SK-N-MC (cell line): ENCODE results near the gene TBCB.
A peak's percentile ranks its signal among the peaks of the same experiment; 100 is the strongest.

ENCODE experiments used
- DNase-seq: peaks from one replicate; pipeline ENCODE4 v3.0.0-alpha.2; 2011; ENCODE audit warnings: low read depth, low spot score
- H3K27ac ChIP-seq: fragments of 200-600 bp; sonication (generic); 2 replicates; pipeline ENCODE4 v1.5.1; 2016; ENCODE audit warnings: mixed run types
- H3K36me3 ChIP-seq: fragments of 200-600 bp; sonication (generic); 2 replicates; pipeline ENCODE4 v1.6.1; 2017; ENCODE audit warnings: antibody characterized with exemption, low read length, mixed read lengths; ENCODE audit not compliant: insufficient read depth
- H3K4me3 ChIP-seq: fragments of 200-600 bp; sonication (generic); 2 replicates; pipeline ENCODE4 v1.5.1; 2016
- H3K9ac ChIP-seq: fragments of 200-600 bp; sonication (generic); 2 replicates; pipeline ENCODE4 v1.8.0; 2017; ENCODE audit warnings: mixed run types, mixed read lengths; ENCODE audit not compliant: insufficient read length
- H3K9me3 ChIP-seq: fragments of 200-600 bp; sonication (generic); 2 replicates; pipeline ENCODE4 v1.6.1; 2017; ENCODE audit warnings: low read depth, mild to moderate bottlenecking, antibody characterized with exemption, low read length, moderate library complexity, mixed read lengths
- EZH2 ChIP-seq: fragments of 200-600 bp; sonication (generic); IDR thresholded peaks from one replicate; pipeline ENCODE4 v1.6.1; 2017; ENCODE audit warnings: antibody characterized with exemption
- FOXP2 ChIP-seq: optimal IDR thresholded peaks from 2 replicates; pipeline ENCODE3; 2011; ENCODE audit warnings: mild to moderate bottlenecking, moderate library complexity; ENCODE audit not compliant: insufficient read depth; ENCODE audit errors: extremely low read length, control extremely low read depth
- POLR2AphosphoS5 ChIP-seq: IDR thresholded peaks from 2 replicates; pipeline ENCODE4 v1.6.1; 2012; ENCODE audit warnings: mild to moderate bottlenecking, low read depth, low read length, borderline replicate concordance

Gene TBCB

DNA sequence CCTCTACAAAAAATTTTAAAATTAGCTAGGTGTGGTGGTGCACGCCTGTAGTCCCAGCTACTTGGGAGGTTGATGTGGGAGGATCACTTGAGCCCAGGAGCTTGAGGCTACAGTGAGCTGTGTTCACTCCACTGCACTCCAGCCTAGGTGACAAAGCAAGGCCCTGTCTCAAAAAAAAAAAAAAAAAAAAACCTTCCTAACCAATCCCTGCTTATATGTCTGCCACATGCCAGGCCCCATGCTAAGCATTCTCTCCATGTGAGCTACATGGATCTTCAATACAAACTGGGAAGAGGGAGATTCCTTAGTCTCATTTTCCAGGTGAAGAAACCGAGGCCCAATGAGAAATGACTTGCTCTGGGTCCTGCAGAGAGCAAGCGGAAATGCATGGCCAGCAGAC lies 6.6 kb upstream of the TBCB start:
- Histone ChIP-seq H3K27ac (no peak overlapping the region), H3K36me3 (peaks cover 23% of the 10 kb centered on the region; the same call in 1 of the 2 replicates), H3K9ac (no peak overlapping the region), H3K9me3 (no peaks in the 10 kb centered on the region), H3K4me3 (no peak overlapping the region)
- no peak for TF ChIP-seq FOXP2
- TF ChIP-seq POLR2AphosphoS5: no peak
- no peak for TF ChIP-seq EZH2
- DNase-seq: no peak

GRCh38 chr19:36110487-36111199 lies 4.6 kb upstream of the TBCB start, which contains the start of gene OVOL3:
Gene OVOL3, plus strand, starts transcription at chr19:36111143. Its CDS starts 60 bp downstream, at chr19:36111203.
- H3K27ac ChIP-seq: no peak within 1 kb of the TSS
- H3K36me3 ChIP-seq: peaks cover 7% of the 10 kb centered on the region; the same call in 1 of the 2 replicates
- TF ChIP-seq POLR2AphosphoS5 (no peak), FOXP2 (no peak), EZH2 (no peak)
- no peak within 1 kb of the TSS for H3K4me3 ChIP-seq
- H3K9ac ChIP-seq: no peak within 1 kb of the TSS
- H3K9me3 ChIP-seq: no peaks in the 10 kb centered on the region
- DNase-seq: no peak

DNA sequence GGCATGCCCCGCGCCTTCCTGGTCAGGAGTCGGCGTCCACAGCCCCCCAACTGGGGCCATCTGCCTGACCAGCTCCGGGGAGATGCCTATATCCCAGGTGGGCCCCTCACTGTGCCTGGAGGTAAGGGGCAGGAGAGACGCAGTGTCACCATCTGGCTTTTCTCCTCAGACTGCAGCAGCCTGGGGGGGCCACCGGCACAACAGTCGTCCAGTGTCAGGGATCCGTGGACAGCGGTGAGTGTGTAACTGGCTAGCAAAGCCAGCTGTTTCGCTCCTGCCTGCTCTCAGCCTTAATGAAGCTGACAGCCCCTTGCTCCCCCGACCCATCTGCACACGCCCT lies 4.1 kb upstream of the TBCB start:
- Histone ChIP-seq H3K9ac (no peak overlapping the region), H3K36me3 (peaks cover 7% of the 10 kb centered on the region; the same call in 1 of the 2 replicates), H3K4me3 (no peak overlapping the region), H3K27ac (no peak overlapping the region), H3K9me3 (no peaks in the 10 kb centered on the region)
- no peak for TF ChIP-seq POLR2AphosphoS5
- TF ChIP-seq FOXP2: no peak
- TF ChIP-seq EZH2: no peak
- DNase-seq: no peak

DNA sequence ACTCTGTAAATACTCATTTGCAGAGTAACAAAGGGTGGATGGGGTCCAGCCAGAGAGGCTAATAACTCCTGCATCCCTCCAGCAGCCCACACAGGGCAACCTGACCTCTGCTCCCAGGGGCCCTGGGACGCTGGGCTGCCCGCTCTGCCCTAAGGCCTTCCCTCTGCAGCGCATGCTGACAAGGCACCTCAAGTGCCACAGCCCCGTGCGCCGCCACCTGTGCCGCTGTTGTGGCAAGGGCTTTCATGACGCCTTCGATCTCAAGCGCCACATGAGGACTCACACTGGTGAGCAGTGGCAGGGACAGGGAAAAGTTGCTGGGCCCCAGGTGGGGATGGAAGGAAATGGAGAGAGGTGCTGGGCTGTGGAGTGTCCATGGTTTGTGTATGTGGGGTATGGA lies 2.6 kb upstream of the TBCB start:
- Histone ChIP-seq H3K9me3 (no peaks in the 10 kb centered on the region), H3K4me3 (no peak overlapping the region), H3K27ac (no peak overlapping the region), H3K36me3 (peaks cover 11% of the 10 kb centered on the region; the same call in 1 of the 2 replicates), H3K9ac (no peak overlapping the region)
- TF ChIP-seq FOXP2 (no peak), EZH2 (no peak), POLR2AphosphoS5 (no peak)
- DNase-seq: no peak

- no peaks in the 10 kb centered on the region for H3K9me3 ChIP-seq
- H3K36me3 ChIP-seq: peaks cover 13% of the 10 kb centered on the region; the same call in 1 of the 2 replicates
- TF ChIP-seq POLR2AphosphoS5 (no peak), EZH2 (no peak), FOXP2 (no peak)
- no peak overlapping the region for H3K27ac ChIP-seq
- H3K9ac ChIP-seq: peak overlapping the region; percentile 89
- H3K4me3 ChIP-seq: peak overlapping the region; percentile 97
- no peak for DNase-seq
These were observed 1.8 kb upstream of the TBCB start for GRCh38 chr19:36113425-36113824.

GRCh38 chr19:36113894-36114720 lies 1.2 kb upstream of the TBCB start:
- H3K27ac ChIP-seq: peak overlapping the region; percentile 66; the same call in 1 of the 2 replicates
- no peak for DNase-seq
- H3K9me3 ChIP-seq: no peaks in the 10 kb centered on the region
- H3K4me3 ChIP-seq: peak overlapping the region; percentile 97
- peaks cover 13% of the 10 kb centered on the region; the same call in 1 of the 2 replicates for H3K36me3 ChIP-seq
- peak overlapping the region; percentile 89 for H3K9ac ChIP-seq
- no peak for TF ChIP-seq FOXP2
- TF ChIP-seq EZH2: no peak
- no peak for TF ChIP-seq POLR2AphosphoS5

DNA sequence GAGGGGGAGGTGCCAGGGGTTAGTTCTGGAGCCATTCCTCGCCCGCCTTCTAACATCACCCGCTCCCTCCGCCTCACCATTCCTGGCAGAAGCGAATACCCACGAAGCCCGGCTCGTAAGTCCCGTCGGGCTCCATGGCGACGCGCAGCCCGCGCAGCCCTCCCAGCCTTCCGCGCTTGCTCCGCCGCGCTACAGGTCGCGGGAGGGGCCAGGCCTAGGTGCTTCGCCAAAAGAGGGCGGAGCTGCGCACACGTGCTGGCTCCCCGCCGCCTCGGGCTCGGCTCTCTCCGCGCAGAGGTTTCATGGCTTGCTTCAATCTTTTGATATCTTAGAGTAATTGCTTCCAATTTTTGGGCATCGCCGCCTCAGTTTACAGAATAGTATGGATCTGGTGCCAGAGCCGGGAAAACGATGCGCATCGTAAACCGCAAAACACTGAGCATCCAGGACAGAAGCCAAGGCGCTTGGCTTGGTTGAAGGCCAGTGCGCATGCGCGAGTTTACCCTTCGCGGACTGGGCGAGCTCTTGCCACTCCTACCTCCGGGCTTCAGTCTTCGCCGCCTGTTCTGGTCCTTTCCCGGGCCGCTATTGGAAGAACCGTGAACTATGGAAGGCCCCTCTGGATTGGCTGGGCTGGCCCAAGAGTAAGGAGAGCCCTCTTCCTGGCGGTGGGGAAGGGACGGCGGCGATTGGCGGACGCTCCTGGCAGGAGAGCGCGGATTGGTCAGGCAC lies 381 bp upstream of the TBCB start, which contains the start of gene POLR2I:
Gene POLR2I, minus strand, starts transcription at position 155 of the 732 bp plus-strand sequence. Its CDS starts 19 bp downstream, at position 136.
- DNase-seq: peak; percentile 98
- Histone ChIP-seq H3K27ac (peak within 1 kb of the TSS; percentile 66), H3K4me3 (peak within 1 kb of the TSS; percentile 97), H3K36me3 (peaks cover 13% of the 10 kb centered on the region; the same call in 1 of the 2 replicates), H3K9ac (peak within 1 kb of the TSS; percentile 89), H3K9me3 (no peaks in the 10 kb centered on the region)
- peak; percentile 84 for TF ChIP-seq POLR2AphosphoS5
- peak; percentile 10 for TF ChIP-seq FOXP2
- TF ChIP-seq EZH2: no peak

GRCh38 chr19:36116344-36116637 lies 1.0 kb downstream of the TBCB start:
- Histone ChIP-seq H3K9ac (no peak overlapping the region), H3K27ac (no peak overlapping the region), H3K9me3 (no peaks in the 10 kb centered on the region), H3K36me3 (peaks cover 13% of the 10 kb centered on the region; the same call in 1 of the 2 replicates), H3K4me3 (peak overlapping the region; percentile 97)
- TF ChIP-seq EZH2 (no peak), FOXP2 (no peak), POLR2AphosphoS5 (no peak)
- DNase-seq: no peak
